Erythroblast (primary cell): ENCODE measurements around the gene EIF4E1B.

Experiments
- GATA1 ChIP-seq: IDR thresholded peaks from 2 replicates; pipeline ENCODE4 v1.6.1; 2011; ENCODE audit warnings: low read depth, mild to moderate bottlenecking, control low read depth, low read length, moderate library complexity
- POLR2A ChIP-seq: IDR thresholded peaks from 2 replicates; pipeline ENCODE4 v1.6.1; 2011; ENCODE audit warnings: mild to moderate bottlenecking, low read length

- TF ChIP-seq POLR2A, result peak; percentile 25
- no peak for TF ChIP-seq GATA1
Observed at GRCh38 chr5:176658817-176659511, 28.5 kb downstream of the EIF4E1B start.
